H1 (cell line): Measurements from ENCODE around the gene SLC12A7. TPM values are rescaled to one million over a fixed set of nuclear protein-coding genes. Genes with fewer than 3 reads are reported as not detected.

Experiments used
- CTCF ChIA-PET: fragments of 300-600 bp; sonication (Branson Sonifier 250); formaldehyde crosslinking; loops from one replicate; lab custom pipeline; 2021; ENCODE audit not compliant: partially characterized antibody; lab: Charles Lee
- POLR2A ChIA-PET: fragments of 300-600 bp; sonication (Branson Sonifier 250); formaldehyde crosslinking; loops from one replicate; lab custom pipeline; 2021; ENCODE audit warnings: inconsistent platforms; ENCODE audit not compliant: partially characterized antibody; lab: Charles Lee
- DNase-seq, 2 experiments: peaks; one replicate each; pipeline versions ENCODE4 v3.0.0 to v3.0.0-alpha.2; 2010 to 2022; ENCODE audit warnings: low spot score in 2 of 2, low read depth in 1 of 2, mixed read lengths in 1 of 2
- FAIRE-seq: peaks from 2 replicates; lab custom pipeline; 2011; peaks lifted over from hg19 to GRCh38; lab: Jason Lieb, UNC
- H2AFZ ChIP-seq: 2 replicates; pipeline ENCODE4 v1.8.1; 2012; ENCODE audit warnings: low read length, inconsistent platforms
- H2AK5ac ChIP-seq: 2 replicates; pipeline ENCODE4 v1.6.1; 2013; ENCODE audit warnings: low read depth, low read length
- H2BK120ac ChIP-seq: replicated peaks from 2 replicates; pipeline ENCODE3; 2013; ENCODE audit warnings: low read depth, low read length, inconsistent platforms
- H2BK12ac ChIP-seq: 2 replicates; pipeline ENCODE4 v1.6.1; 2013; ENCODE audit warnings: low read depth, low read length
- H2BK15ac ChIP-seq: 2 replicates; pipeline ENCODE4 v1.6.1; 2013; ENCODE audit warnings: low read length
- H2BK20ac ChIP-seq: 2 replicates; pipeline ENCODE4 v1.6.1; 2013; ENCODE audit warnings: low read length
- H2BK5ac ChIP-seq: 2 replicates; pipeline ENCODE4 v1.6.1; 2013; ENCODE audit warnings: low read depth, low read length
- H3K14ac ChIP-seq: 2 replicates; pipeline ENCODE4 v1.6.1; 2013; ENCODE audit warnings: inconsistent platforms; ENCODE audit not compliant: insufficient read length
- H3K18ac ChIP-seq: 2 replicates; pipeline ENCODE4 v1.6.1; 2013; ENCODE audit warnings: low read length; ENCODE audit errors: extremely low read depth
- H3K23ac ChIP-seq: 2 replicates; pipeline ENCODE4 v1.6.1; 2013; ENCODE audit warnings: inconsistent platforms; ENCODE audit not compliant: insufficient read length
- H3K23me2 ChIP-seq: 2 replicates; pipeline ENCODE4 v1.6.1; 2013; ENCODE audit warnings: low read depth, low read length
- H3K27ac ChIP-seq: 2 replicates; pipeline ENCODE4 v1.6.1; 2011; ENCODE audit warnings: low read depth, low read length, inconsistent platforms
- H3K27me3 ChIP-seq, 4 experiments: replicated peaks in 1 of 4; 1 replicate in 1 of 4; 2 replicates in 3 of 4; pipeline versions ENCODE4 v1.6.1 to v1.8.1; 2011 to 2013; ENCODE audit warnings: low read length in 3 of 4, mild to moderate bottlenecking in 3 of 4, inconsistent platforms in 2 of 4, mixed read lengths in 2 of 4, moderate library complexity in 1 of 4; ENCODE audit not compliant: control insufficient read depth in 3 of 4, insufficient read depth in 3 of 4; ENCODE audit errors: extremely low read depth in 1 of 4
- H3K36me3 ChIP-seq, 4 experiments: 2 replicates each; pipeline versions ENCODE4 v1.6.1 to v1.8.1; 2011 to 2013; ENCODE audit warnings: mild to moderate bottlenecking in 4 of 4, low read length in 3 of 4, moderate library complexity in 2 of 4, control low read depth in 1 of 4, inconsistent platforms in 1 of 4; ENCODE audit not compliant: insufficient read depth in 4 of 4, control insufficient read depth in 2 of 4
- H3K4ac ChIP-seq: replicated peaks from 2 replicates; pipeline ENCODE3; 2013; ENCODE audit warnings: low read length, low read depth, mixed read lengths, inconsistent platforms; ENCODE audit not compliant: insufficient read length
- H3K4me1 ChIP-seq, 4 experiments: replicated peaks in 1 of 4; 1 replicate in 1 of 4; 2 replicates in 3 of 4; pipeline versions ENCODE4 v1.6.1 to v1.8.1; 2011 to 2013; ENCODE audit warnings: low read length in 3 of 4, inconsistent platforms in 2 of 4, mixed read lengths in 1 of 4; ENCODE audit not compliant: insufficient read depth in 4 of 4, control insufficient read depth in 3 of 4
- H3K4me2 ChIP-seq, 2 experiments: 2 replicates each; pipeline versions ENCODE4 v1.6.1 to v1.8.1; 2011 to 2013; ENCODE audit warnings: low read depth in 2 of 2, low read length in 2 of 2, control low read depth in 1 of 2, inconsistent platforms in 1 of 2, mild to moderate bottlenecking in 1 of 2; ENCODE audit not compliant: insufficient read depth in 1 of 2
- H3K4me3 ChIP-seq, 4 experiments: fragments of 200-600, 300-600 bp in 1 of 4; sonication (generic), shearing (Covaris generic), sonication (Bioruptor Twin) in 1 of 4; 2 replicates each; pipeline versions ENCODE4 v1.5.1 to v1.8.1; 2011 to 2016; ENCODE audit warnings: low read length in 4 of 4, low read depth in 3 of 4, control low read depth in 2 of 4, inconsistent platforms in 2 of 4, mild to moderate bottlenecking in 2 of 4, mixed read lengths in 1 of 4, moderate library complexity in 1 of 4; ENCODE audit not compliant: insufficient read depth in 2 of 4; ENCODE audit errors: extremely low read depth in 1 of 4
- H3K56ac ChIP-seq: replicated peaks from 2 replicates; pipeline ENCODE3; 2013; ENCODE audit warnings: low read depth, mild to moderate bottlenecking, mixed read lengths, low read length, inconsistent platforms; ENCODE audit not compliant: insufficient read length
- H3K79me1 ChIP-seq: 2 replicates; pipeline ENCODE4 v1.6.1; 2013; ENCODE audit warnings: low read depth, low read length, control low read depth
- H3K79me2 ChIP-seq, 2 experiments: 2 replicates each; pipeline versions ENCODE4 v1.6.1 to v1.8.1; 2012 to 2013; ENCODE audit warnings: low read length in 2 of 2, mild to moderate bottlenecking in 2 of 2, inconsistent platforms in 1 of 2; ENCODE audit not compliant: insufficient read depth in 2 of 2, control insufficient read depth in 1 of 2
- H3K9ac ChIP-seq, 4 experiments: replicated peaks in 1 of 4; 1 replicate in 1 of 4; 2 replicates in 3 of 4; pipeline versions ENCODE4 v1.6.1 to v1.8.1; 2011 to 2013; ENCODE audit warnings: low read depth in 3 of 4, low read length in 3 of 4, control low read depth in 2 of 4, mild to moderate bottlenecking in 2 of 4, moderate library complexity in 2 of 4, inconsistent platforms in 1 of 4; ENCODE audit errors: extremely low read depth in 1 of 4
- H3K9me3 ChIP-seq, 2 experiments: 2 replicates each; pipeline versions ENCODE4 v1.6.1 to v1.8.1; 2012 to 2013; ENCODE audit warnings: mild to moderate bottlenecking in 2 of 2, moderate library complexity in 2 of 2, control low read depth in 1 of 2, inconsistent platforms in 1 of 2, low read depth in 1 of 2, low read length in 1 of 2, mixed read lengths in 1 of 2; ENCODE audit not compliant: insufficient read depth in 2 of 2
- H4K20me1 ChIP-seq, 2 experiments: replicated peaks in 1 of 2; 2 replicates each; pipeline versions ENCODE3 to v1.8.1; 2011 to 2013; ENCODE audit warnings: inconsistent platforms in 2 of 2, low read length in 2 of 2, mild to moderate bottlenecking in 1 of 2; ENCODE audit not compliant: insufficient read depth in 2 of 2, control insufficient read depth in 1 of 2
- H4K5ac ChIP-seq: 2 replicates; pipeline ENCODE4 v1.6.1; 2013; ENCODE audit warnings: low read length, low read depth, mixed read lengths, inconsistent platforms; ENCODE audit not compliant: insufficient read length
- H4K8ac ChIP-seq: 2 replicates; pipeline ENCODE4 v1.8.0; 2013; ENCODE audit warnings: mild to moderate bottlenecking, moderate library complexity, low read length, inconsistent platforms; ENCODE audit not compliant: insufficient read depth; ENCODE audit errors: extremely low read depth
- H4K91ac ChIP-seq: replicated peaks from 2 replicates; pipeline ENCODE3; 2013; ENCODE audit warnings: low read length, mixed read lengths, inconsistent platforms; ENCODE audit not compliant: insufficient read length
- HDAC2 ChIP-seq, 2 experiments: fragments of 300-600 bp in 1 of 2; sonication (generic) in 1 of 2; IDR thresholded peaks; 2 replicates each; pipeline ENCODE4 v1.6.1; 2011 to 2012; ENCODE audit warnings: low read depth in 2 of 2, low read length in 2 of 2, mild to moderate bottlenecking in 2 of 2, moderate library complexity in 2 of 2, borderline replicate concordance in 1 of 2, inconsistent platforms in 1 of 2
- RXRA ChIP-seq: IDR thresholded peaks from 2 replicates; pipeline ENCODE4 v1.6.1; 2011; ENCODE audit warnings: low read depth, mild to moderate bottlenecking, low read length, moderate library complexity; ENCODE audit not compliant: insufficient read depth
- WGBS, 2 experiments: shearing (Covaris generic) in 1 of 2; methylation state at CpG; one replicate each; pipeline versions ENCODE4 v1.1.6 to v1.1.7; 2013 to 2015; ENCODE audit warnings: low lambda C conversion rate in 2 of 2, mixed read lengths in 2 of 2, inconsistent platforms in 1 of 2, low coverage in 1 of 2, missing lambda C conversion rate in 1 of 2; ENCODE audit not compliant: insufficient replicate concordance in 2 of 2, insufficient coverage in 1 of 2, insufficient read length in 1 of 2; ENCODE audit errors: extremely low coverage in 1 of 2, missing lambda C conversion rate in 1 of 2; 5-methylcytosine and 5-hydroxymethylcytosine counted together
- polyA plus RNA-seq, 7 experiments: library from polyadenylated mRNA; depleted of rRNA in 3 of 7; stranded (reverse) in 5 of 7; unstranded in 2 of 7; fragments of >200 nt in 5 of 7; fragments of 200-250 nt in 2 of 7; gene quantifications; 1 replicate in 5 of 7; 2 replicates in 1 of 7; 4 replicates in 1 of 7; pipeline versions ENCODE4 v1.2.1 to v1.2.3, GENCODE V29; 2011 to 2013; ENCODE audit warnings: missing spikeins in 2 of 7, mixed read lengths in 2 of 7
- total RNA-seq: library from RNA; stranded (reverse); fragmentation: NEBNext Ultra II Directional; extraction: Animal tissue kit (Norgen Biotek cat#: 25700); gene quantifications from 2 replicates; pipeline ENCODE4 v1.2.1, GENCODE V29; 2021
- TF ChIP-seq, protein P1 (sequence below): IDR thresholded peaks from 2 replicates; pipeline ENCODE4 v1.6.1; 2012; ENCODE audit warnings: inconsistent platforms

The SLC12A7 gene
- total and polyA plus RNA-seq, 2 of the 8 experiments (the other 6 are each of a cell fraction or from before 2014, with no cell fraction given), result 23.5 to 39.7 TPM

GRCh38 chr5:1118738-1119137 is 6.9 kb upstream of the SLC12A7 start:
- Histone ChIP-seq H3K56ac (no peak overlapping the region), H3K4ac (no peak overlapping the region), H2AK5ac (no peak overlapping the region), H3K79me2 (no peaks in the 10 kb centered on the region), H4K91ac (no peak overlapping the region), H2BK12ac (no peak overlapping the region), H3K79me1 (no peaks in the 10 kb centered on the region), H3K4me2 (no peak overlapping the region), H3K23me2 (no peaks in the 10 kb centered on the region), H3K4me1 (peaks cover 0 to 8% (median 5%) of the 10 kb centered on the region in 4 experiments; a peak in 4 of 7 replicates), H3K9ac (no peak overlapping the region), H4K20me1 (no peaks in the 10 kb centered on the region), H2BK120ac (no peak overlapping the region), H3K18ac (no peak overlapping the region), H4K8ac (no peak overlapping the region), H2BK5ac (no peak overlapping the region), H3K36me3 (no peaks in the 10 kb centered on the region), H3K14ac (no peak overlapping the region), H2AFZ (no peak overlapping the region), H3K23ac (no peak overlapping the region), H3K27me3 (no peaks in the 10 kb centered on the region), H2BK15ac (no peak overlapping the region), H3K27ac (no peak overlapping the region), H3K4me3 (no peak overlapping the region), H3K9me3 (no peaks in the 10 kb centered on the region), H2BK20ac (no peak overlapping the region), H4K5ac (no peak overlapping the region)
- DNase-seq, result no peak
- ChIA-PET POLR2A (interaction anchor here (1.2 to 4.2 kb wide), 4 partner anchors 9 to 23 kb away, joined by 3 to 22 read pairs (median 6); no protein-coding TSS in a partner anchor), CTCF (interaction anchor here (0.8 to 3.0 kb wide), 9 partner anchors 10 to 99 kb away, joined by 3 to 17 read pairs (median 4); no protein-coding TSS in a partner anchor)
- TF ChIP-seq, protein P1, sequence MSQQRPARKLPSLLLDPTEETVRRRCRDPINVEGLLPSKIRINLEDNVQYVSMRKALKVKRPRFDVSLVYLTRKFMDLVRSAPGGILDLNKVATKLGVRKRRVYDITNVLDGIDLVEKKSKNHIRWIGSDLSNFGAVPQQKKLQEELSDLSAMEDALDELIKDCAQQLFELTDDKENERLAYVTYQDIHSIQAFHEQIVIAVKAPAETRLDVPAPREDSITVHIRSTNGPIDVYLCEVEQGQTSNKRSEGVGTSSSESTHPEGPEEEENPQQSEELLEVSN, result 0 out of 2 replicates have a peak, but pooled peaks have one; percentile 17
- TF ChIP-seq HDAC2 (IDR thresholded peaks at IDR 0.05; ENCODE audit: borderline replicate concordance in 1 of 2, low read depth in 2 of 2, low read length in 2 of 2) (no peak), RXRA (no peak)
- WGBS, 2 experiments, result 66% methylated on average over 15 of the region's 15 CpGs; no CpG with 5 or more reads in 1 of the 2 experiments
- no peak for FAIRE-seq
